GM19240 (cell line): ENCODE results near the gene PRLHR.
"Not testable (repeated sequence)": the region's sequence is repeated elsewhere in the genome, so short reads cannot be mapped to it uniquely, and the experiment has no call there.

Source experiments
- DNase-seq: peaks from one replicate; pipeline ENCODE4 v3.0.0; 2011; ENCODE audit warnings: low spot score; ENCODE audit not compliant: insufficient read length

Gene PRLHR

GRCh38 chr10:118595598-118596425 lies at the start of gene PRLHR:
Gene PRLHR (minus strand): TSS chr10:118595648. CDS start chr10:118595244, 404 bp downstream.
- no peak for DNase-seq

GRCh38 chr10:118642228-118642627 lies 46.8 kb upstream of the PRLHR start:
- DNase-seq, result no peak

GRCh38 chr10:118638680-118639079 lies 43.2 kb upstream of the PRLHR start:
- no peak for DNase-seq

GRCh38 chr10:118635674-118636402 lies 40.4 kb upstream of the PRLHR start:
- DNase-seq, result no peak

- DNase-seq, result no peak
Observed at GRCh38 chr10:118633786-118634185, 38.3 kb upstream of the PRLHR start.

- no peak for DNase-seq
Observed at GRCh38 chr10:118629211-118629610, 33.8 kb upstream of the PRLHR start.

GRCh38 chr10:118628397-118628796 lies 32.9 kb upstream of the PRLHR start:
- no peak for DNase-seq

GRCh38 chr10:118626953-118627352 lies 31.5 kb upstream of the PRLHR start:
- no peak for DNase-seq

GRCh38 chr10:118625504-118625903 lies 30.1 kb upstream of the PRLHR start:
- DNase-seq, result no peak

GRCh38 chr10:118624747-118625146 lies 29.3 kb upstream of the PRLHR start:
- no peak for DNase-seq

GRCh38 chr10:118621304-118621942 lies 26.0 kb upstream of the PRLHR start:
- DNase-seq, result no peak

- not testable (repeated sequence) for DNase-seq
Observed at GRCh38 chr10:118613863-118614262, 18.4 kb upstream of the PRLHR start.

- no peak for DNase-seq
Observed at GRCh38 chr10:118610577-118610976, 15.1 kb upstream of the PRLHR start.

- no peak for DNase-seq
Observed at GRCh38 chr10:118607768-118608354, 12.4 kb upstream of the PRLHR start.

GRCh38 chr10:118605694-118606093 lies 10.2 kb upstream of the PRLHR start:
- DNase-seq, result no peak

- no peak for DNase-seq
Observed at GRCh38 chr10:118596426-118597124, 1.1 kb upstream of the PRLHR start.

- no peak for DNase-seq
Observed at GRCh38 chr10:118595064-118595420, 406 bp downstream of the PRLHR start.

- no peak for DNase-seq
Observed at GRCh38 chr10:118594392-118595063, 920 bp downstream of the PRLHR start.

- no peak for DNase-seq
Observed at GRCh38 chr10:118592675-118593330, 2.6 kb downstream of the PRLHR start.

GRCh38 chr10:118590334-118590733 lies 5.1 kb downstream of the PRLHR start:
- no peak for DNase-seq
